AML-193 (cell line): ENCODE data around the gene CORIN.
"Not testable (repeated sequence)": the region's sequence is repeated elsewhere in the genome, so short reads cannot be mapped to it uniquely, and the experiment has no call there.

ENCODE experiments used
- DNase-seq, 2 experiments: peaks; one replicate each; lab custom pipeline; 2025; lab: John Stamatoyannopoulos, UW

Gene CORIN

GRCh38 chr4:47767956-47768355, 69.9 kb downstream of the CORIN start:
- DNase-seq, result not testable (repeated sequence)

- no peak for DNase-seq
Measured at GRCh38 chr4:47763279-47763678, 74.6 kb downstream of the CORIN start.

DNA sequence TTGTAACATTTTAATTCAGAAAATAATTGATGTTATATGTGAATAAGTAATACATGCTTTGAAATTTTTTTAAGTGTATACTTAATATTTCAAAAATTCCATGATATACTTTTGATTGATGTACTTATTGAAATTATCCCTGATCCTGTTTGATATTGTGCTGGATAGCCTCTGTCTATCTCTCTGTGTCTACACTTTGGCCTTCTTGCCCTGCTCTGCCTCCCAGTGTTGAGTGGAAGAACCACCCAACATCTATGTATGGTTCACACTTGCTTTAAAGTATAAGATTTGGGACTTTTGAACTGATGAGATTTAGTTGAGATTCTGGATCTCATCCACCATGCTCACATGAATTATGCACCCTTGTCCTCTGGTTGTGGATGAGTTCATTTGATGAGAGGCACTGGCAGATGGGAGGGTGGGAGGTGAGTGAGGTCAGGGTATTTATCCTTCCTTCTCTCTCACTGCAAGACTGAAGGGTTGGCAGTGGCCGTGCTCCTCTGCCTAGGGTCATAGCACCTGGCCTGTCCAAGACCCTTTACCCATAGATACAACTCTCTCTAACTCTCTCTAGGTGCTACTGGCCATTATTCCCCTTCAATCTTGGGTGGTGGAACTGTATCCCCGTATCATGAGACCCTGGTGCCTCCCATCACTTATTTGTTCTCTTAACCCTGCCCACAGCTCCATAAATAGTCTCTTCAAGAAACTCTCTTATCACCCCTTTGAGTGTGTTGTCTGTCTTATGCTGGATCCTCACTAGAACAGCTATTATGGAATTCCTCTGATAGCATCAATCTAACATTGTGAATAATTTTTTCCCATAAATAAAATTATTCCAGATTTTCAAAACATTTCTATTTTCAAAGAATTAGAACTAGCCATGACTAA, 75.2 kb downstream of the CORIN start:
- no peak for DNase-seq

DNA sequence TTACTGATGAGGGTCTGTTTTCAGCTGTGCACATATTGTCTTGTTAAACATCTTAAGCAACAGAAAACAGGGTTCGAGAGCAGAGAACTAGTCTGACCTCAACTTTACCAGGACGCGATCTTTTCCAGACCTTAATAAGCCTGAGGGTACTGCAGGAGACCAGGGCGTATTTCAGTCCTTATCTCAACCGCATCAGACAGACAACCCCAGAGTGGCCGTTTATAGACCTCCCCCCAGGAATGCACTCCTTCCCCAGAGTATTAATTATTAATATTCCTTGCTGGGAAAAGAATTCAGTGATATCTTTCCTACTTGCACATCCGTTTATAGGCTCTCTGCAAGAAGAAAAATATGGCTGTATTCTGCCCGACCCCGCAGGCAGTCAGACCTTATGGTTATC, 84.6 kb downstream of the CORIN start:
- DNase-seq, result not testable (repeated sequence)

DNA sequence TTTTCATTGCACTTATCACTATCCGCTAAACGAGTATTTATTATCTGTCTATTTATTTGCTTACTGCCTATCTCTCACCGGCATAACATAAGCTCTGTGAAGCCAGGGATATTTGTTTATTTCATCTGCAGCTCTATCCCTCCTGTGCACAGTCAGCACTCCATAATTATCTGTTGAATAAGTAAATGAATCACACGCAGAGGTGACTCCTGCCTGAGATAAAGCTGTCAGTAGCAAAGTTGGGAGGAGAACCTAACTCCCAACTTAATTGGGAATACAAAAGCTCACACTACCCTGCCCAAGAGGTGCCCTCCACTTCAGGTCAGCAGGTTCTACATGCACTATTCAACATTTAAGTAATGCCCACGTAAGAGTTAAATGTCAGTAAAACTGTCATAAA, 85.7 kb downstream of the CORIN start:
- no peak for DNase-seq

GRCh38 chr4:47750788-47751187, 87.1 kb downstream of the CORIN start:
- DNase-seq, result no peak

GRCh38 chr4:47749858-47750257, 88.0 kb downstream of the CORIN start:
- no peak for DNase-seq

- no peak for DNase-seq
Measured at GRCh38 chr4:47749060-47749459, 88.8 kb downstream of the CORIN start.

GRCh38 chr4:47747846-47748494, 89.9 kb downstream of the CORIN start:
- DNase-seq, result no peak

DNA sequence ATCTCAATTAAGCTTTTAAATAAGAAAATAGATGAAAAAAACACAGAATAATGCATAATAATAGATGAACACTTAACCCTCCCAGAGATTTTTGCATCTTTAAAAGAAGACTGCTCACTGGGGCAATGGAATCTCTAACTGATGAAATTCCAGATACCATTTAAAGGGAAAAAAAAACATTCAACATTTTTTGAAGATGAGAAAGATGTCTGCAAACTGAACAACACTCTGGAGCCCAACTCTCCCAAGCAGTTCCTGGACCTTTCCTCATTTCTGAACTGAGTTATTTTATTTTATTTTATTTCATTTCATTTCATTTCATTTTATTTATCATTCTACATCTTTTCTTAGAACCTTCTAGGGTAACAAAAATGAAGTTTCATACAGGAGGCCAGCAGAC, 90.7 kb downstream of the CORIN start:
- DNase-seq, result no peak

DNA sequence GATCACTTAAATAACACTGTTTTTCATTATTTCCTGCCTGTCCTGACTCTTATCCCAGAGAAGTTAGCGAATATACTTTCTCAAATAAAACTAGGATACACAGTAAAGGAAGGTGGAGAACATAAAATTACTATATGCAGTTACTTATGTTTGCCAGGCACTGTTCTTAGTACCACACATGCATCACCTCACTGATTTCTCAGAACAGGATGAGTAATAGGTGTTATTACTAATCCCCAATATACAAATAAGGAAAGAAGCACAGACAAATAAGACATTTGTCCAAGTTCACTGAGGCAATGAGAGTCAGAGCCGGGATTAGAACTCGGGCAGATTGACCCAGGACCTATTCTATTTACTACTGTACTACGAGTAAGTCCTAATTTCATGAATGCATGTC, 91.7 kb downstream of the CORIN start:
- DNase-seq, result no peak

- no peak for DNase-seq
Measured at GRCh38 chr4:47744843-47745382, 93.0 kb downstream of the CORIN start.

DNA sequence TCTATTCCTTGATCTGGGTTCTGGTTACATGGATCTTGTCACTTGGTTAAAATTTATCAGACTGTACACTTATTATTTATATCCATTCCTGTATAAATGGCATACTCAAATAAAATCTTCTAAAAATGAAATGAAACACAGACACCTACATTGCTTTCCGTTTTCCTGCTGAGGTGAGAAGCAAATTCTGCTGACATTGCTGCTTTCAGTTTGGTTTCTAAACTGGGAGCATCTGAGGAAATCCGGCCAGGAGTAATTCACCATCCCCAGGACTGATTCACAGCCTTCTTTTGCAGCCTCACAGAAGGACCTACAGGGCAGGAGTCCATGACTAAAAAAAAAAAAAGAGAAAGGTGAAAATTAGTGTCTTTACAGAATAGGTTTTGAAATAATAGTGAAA, 93.6 kb downstream of the CORIN start:
- DNase-seq, result no peak

DNA sequence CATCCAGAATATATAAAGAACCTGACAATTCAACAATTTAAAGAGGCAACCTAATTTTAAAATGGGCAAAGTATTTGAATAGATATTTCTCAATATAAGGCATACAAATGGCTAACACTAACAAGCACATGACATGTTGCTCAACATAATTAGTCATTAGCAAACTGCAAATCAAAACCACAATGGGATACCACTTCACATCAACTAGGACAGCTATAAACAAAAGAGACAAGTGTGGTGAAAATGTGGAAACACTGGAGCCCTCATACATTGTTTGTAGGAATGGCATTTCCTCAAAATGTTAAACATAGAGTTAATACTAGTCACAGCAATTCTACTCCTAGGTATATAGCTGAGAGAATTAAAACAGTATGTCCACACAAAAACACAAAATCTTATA, 96.7 kb downstream of the CORIN start:
- DNase-seq, result peak; percentile 84 to 85

- DNase-seq, result no peak
Measured at GRCh38 chr4:47737326-47737725, 100.5 kb downstream of the CORIN start.

- DNase-seq, result no peak
Measured at GRCh38 chr4:47736555-47736954, 101.3 kb downstream of the CORIN start.

- DNase-seq, result no peak
Measured at GRCh38 chr4:47736146-47736545, 101.7 kb downstream of the CORIN start.

DNA sequence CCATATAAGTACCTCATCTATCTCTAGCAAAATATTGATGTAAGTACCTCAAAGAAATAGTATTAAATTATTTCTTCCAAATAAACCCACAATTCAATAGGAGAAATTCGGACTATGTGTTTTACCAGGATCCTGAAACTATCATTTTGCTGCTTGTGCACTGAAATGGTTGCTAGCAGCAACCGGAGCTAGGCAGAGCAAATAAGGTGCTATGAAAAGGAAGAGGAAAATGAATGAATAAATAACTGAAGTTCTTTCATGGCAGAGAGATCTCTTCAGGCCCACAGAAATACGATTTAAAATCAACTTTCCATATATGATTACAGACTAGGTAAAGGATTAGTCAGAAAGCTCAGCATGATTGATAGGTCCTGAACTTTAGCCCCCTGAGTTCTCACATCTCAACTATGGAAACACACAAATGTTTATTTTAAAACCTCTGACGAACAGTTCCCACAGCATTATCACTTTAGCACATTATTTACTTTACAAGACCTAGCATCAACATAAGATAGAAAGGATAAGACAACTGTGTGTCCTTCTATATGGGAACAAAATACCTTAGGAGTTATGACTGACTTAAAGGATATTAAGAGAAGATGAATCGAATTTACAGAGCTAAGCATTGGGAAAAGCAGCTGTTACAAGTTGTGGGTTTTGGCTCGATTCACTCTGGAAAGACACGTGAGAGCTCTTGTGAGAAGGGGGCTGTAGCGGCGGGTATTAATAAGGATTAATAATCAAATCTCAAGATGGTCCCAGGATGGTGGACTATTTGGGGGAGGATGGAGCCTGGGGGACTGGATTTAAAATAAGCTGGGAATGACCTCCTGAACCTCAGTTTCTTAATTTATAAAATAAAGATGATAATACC, 104.3 kb downstream of the CORIN start:
- no peak for DNase-seq

GRCh38 chr4:47731182-47731581, 106.7 kb downstream of the CORIN start:
- DNase-seq, result no peak

- DNase-seq, result no peak
Measured at GRCh38 chr4:47729131-47729680, 108.7 kb downstream of the CORIN start.

DNA sequence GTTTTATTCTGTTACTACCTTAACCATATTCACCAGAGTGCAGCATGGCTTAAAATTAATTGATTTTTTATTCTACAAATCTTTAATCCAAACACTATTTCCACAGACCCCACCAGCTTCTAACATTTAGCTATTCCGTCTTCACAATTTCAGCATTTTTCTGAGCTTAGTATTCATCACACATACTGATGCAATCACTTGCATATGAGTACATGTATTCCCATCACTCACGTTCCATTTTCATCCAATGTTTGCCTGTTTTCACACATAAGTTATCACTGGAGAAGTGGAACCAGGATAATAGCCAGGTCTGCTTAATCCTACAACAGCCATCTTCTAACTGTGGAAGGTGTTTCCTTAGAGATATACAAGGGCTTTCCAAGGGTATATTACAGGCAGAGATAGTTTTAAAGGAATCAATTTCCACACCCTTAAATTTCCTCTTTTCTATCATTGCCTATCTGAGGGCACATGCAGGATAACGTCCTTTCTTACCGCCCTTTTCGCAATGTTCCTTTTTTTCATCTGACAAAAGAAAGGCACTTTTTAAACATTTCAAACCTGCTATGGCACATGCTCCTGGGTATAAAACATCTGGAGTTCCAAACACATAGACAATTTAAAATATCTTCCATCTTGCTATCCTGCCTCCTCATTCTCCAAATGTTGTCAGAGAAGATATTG, 115.8 kb downstream of the CORIN start:
- DNase-seq, result peak; percentile 5 to 19
